GM12872 (cell line): ENCODE measurements around the gene CHSY3.

ENCODE experiments used
- CTCF ChIP-seq: IDR thresholded peaks from 3 replicates; pipeline ENCODE4 v1.5.1; 2011; ENCODE audit warnings: low read depth, mild to moderate bottlenecking, low read length, moderate library complexity; ENCODE audit not compliant: insufficient read depth

CHSY3 gene

GRCh38 chr5:130000460-130000859, 96.2 kb downstream of the CHSY3 start:
- TF ChIP-seq CTCF, result no peak

- TF ChIP-seq CTCF, result no peak
Observed at GRCh38 chr5:130002183-130002582, 97.9 kb downstream of the CHSY3 start.

- TF ChIP-seq CTCF, result no peak
Observed at GRCh38 chr5:130002876-130003275, 98.6 kb downstream of the CHSY3 start.

- TF ChIP-seq CTCF, result no peak
Observed at GRCh38 chr5:130011986-130012385, 107.7 kb downstream of the CHSY3 start.

- no peak for TF ChIP-seq CTCF
Observed at GRCh38 chr5:130017173-130017572, 112.9 kb downstream of the CHSY3 start.

- no peak for TF ChIP-seq CTCF
Observed at GRCh38 chr5:130018641-130019040, 114.4 kb downstream of the CHSY3 start.

- TF ChIP-seq CTCF, result no peak
Observed at GRCh38 chr5:130021000-130021399, 116.7 kb downstream of the CHSY3 start.

- TF ChIP-seq CTCF, result no peak
Observed at GRCh38 chr5:130021876-130022275, 117.6 kb downstream of the CHSY3 start.
